Fibroblast of upper back skin (primary cell): ENCODE data around the gene MADCAM1.
"Not testable (repeated sequence)": the region's sequence is repeated elsewhere in the genome, so short reads cannot be mapped to it uniquely, and the experiment has no call there.

Source experiments
- DNase-seq: peaks from one replicate; pipeline ENCODE4 v3.0.0-alpha.2; 2013

Gene MADCAM1

GRCh38 chr19:496112-496665 is at the start of gene MADCAM1:
Gene MADCAM1 (plus strand): TSS chr19:496486. CDS start chr19:496500, 14 bp downstream.
- DNase-seq = no peak

DNA sequence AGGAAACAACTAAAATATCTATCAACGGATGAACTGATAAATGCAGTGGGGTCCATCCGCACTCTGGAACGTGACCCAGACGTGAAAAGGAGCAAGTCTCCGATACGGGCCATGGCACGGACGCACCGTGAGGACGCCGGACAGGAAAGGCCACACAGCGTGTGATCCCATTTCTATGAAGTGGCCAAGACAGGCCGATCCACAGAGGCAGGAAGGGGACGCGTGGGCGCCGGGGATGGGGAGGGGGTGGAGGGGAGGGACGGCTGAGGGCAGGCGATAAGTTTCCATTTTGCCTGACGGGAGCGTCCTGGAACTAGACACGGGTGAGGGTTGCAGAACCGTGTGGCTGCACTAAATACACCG is 49.2 kb upstream of the MADCAM1 start:
- DNase-seq = no peak

DNA sequence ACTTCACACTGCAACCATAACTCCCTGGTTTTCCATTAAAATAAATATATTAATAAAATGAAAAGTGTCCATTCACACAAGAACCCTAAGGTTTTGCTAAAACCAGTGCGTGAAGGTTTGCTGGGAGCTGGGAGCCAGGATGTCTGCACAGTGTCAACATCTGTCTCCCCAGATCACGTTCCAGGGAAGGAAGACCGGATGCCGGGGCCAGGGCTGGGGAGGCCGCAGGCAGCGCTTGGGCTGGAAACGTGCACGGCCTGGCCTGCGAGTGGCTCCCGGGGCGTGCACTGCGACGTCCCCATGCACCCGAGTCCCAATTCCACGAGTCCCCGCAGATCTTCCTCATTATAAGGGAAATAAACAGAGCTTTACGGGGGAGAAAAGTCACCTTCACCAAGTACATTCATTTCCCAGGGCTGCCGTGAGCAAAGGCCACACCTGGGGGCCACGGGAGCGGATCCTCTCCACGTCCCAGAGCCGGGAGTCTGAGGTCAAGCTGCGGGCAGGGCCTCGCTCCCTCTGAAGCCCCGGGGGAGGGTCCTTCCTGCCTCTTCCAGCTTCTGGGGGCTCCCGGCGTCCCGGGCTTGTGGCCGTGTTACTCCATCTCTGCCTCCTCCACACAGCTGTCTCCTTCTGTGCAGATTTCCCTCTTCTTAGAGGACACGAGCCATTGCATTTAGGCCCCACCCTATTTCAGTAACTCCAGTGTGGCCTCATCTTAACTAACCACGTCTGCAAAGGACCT is 48.3 kb upstream of the MADCAM1 start:
- no peak for DNase-seq

DNA sequence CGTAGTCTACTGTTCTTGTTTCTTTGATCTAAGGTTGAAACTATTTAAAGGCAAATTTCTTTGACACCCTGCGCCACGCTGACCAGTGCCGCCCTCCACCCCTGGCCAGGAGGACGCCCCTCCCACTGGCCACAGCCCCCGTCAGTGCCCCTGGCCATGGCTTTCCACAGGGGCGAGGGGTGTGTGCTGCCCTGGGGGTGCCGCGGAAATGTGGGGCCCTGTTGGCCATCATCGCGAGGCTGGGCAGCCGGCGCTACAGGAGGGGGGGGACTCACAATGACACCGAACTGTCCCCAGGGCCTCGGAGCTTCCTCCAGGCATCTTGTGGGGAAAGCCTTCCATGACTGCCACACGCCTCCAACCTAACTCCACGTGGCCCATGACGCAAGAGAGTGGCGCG is 46.4 kb upstream of the MADCAM1 start:
- DNase-seq = no peak

- not testable (repeated sequence) for DNase-seq
Measured at GRCh38 chr19:450912-451481, 45.3 kb upstream of the MADCAM1 start.

DNA sequence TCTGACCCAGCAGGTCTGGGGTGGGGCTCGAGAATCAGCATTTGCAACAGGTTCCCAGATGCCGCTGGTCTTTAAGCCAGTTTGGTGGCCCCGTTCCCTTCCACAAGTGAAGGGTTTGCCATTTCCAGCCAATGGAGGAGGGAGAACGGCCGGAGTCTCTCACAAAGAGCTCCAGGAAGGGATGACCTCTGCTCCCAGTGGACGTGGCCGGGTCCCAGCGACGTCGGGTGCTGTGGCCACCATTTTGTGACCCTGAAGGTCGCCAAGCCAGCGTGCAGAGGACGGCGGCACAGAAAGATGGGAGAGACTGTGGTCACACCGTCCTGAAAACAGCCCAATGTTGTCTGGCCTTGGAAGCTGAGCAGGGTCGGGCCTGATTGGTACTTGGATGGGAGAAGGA is 43.5 kb upstream of the MADCAM1 start:
- DNase-seq = no peak

- DNase-seq = no peak
Measured at GRCh38 chr19:453606-454005, 42.7 kb upstream of the MADCAM1 start.

DNA sequence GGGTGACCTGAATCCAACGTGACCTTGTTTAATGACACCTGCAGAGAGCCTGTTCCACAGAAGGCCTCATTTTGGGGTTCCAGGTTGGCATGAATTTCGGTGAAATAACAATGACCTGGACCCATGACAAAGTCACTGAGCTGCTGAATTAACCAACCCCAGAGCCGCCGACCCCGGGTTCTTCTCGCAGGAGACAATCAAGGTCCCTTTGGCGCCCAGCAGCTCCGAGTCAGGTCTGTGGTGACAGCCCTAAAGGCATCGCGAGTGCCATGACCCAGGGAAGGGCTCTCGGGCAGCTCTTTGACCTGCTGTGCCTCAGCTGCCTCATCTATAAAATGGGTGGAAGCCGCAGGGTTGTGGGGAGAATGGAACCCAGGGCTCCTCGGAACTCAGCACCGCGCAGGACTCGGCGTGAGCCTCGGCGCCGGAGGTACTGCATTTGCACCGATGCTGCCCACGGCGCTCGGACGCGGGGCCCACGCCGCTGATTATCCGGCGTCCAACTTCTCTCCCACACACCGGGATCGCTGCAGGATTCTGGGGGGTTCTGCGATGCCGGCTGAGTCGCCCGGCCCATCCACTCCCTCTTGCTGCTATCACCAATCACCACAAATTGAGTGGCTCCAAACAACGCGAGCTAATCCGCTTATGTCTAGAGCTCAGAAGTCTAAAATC is 41.1 kb upstream of the MADCAM1 start:
- DNase-seq = no peak

- no peak for DNase-seq
Measured at GRCh38 chr19:455851-456546, 40.3 kb upstream of the MADCAM1 start.

GRCh38 chr19:456547-457110 is 39.7 kb upstream of the MADCAM1 start:
- no peak for DNase-seq

DNA sequence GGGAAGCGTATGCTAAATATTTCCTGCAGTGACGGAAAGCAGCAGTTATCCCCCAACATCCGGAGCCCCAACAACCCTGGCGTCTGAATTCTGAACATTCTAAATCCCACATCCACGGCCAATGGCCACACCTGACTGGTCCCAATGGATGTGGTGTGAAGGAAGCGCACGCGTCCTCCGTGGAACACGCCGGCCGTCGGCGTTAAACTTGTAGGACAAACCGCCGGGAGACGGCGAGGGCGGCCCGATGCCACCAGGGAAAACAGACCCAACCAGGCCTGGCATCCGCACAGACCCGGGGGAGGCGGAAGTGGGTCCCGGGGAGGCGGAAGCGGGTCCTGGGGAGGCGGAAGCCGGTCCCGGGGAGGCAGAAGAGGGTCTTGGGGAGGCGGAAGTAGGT is 38.6 kb upstream of the MADCAM1 start:
- no peak for DNase-seq

GRCh38 chr19:458091-459042 is 37.9 kb upstream of the MADCAM1 start:
- no peak for DNase-seq

GRCh38 chr19:459724-460511 is 36.4 kb upstream of the MADCAM1 start:
- DNase-seq = no peak

DNA sequence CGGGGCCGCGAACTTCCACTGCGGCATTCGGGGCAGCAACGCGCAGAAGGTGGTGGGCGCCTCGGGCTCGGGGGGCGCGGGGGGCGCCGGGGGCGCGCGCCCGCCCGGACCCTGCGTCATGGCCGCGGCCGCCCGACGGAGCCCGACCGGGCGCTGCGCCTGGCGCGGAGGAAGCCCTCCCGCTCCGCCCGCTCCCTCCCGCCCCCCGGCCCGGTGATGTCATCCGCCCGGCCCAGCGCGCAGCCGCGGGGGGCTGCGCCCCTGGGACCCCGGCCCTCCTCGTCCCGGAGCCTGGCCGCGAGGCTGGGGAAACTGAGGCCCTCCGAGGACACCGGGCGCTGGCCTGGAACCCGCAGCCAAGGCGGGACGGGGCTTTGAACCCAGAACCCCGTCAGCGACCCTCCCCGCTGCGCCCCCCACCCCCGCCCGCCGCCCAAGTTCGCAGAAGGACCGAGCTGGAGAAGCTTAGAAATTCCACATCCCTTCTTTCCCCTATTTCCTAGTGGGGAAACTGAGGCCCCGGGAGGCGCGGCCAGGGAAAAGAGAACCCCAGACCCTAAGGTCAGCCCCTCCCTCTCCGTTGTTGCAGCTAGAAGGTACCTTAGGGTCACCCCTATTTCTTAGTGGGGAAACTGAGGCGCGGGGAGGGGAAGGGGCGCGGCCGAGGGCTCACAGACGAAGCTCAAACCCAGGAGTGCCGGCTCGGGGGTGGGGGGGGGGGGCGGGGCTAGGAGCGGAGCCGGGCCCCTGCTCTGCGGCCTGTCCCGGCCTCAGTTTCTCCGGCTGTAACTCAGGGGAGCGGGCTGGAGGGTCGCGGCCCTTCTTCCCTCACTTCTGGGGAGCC is 35.2 kb upstream of the MADCAM1 start, which contains the start of gene SHC2:
Gene SHC2 (minus strand): TSS at position 157 of the 844 bp plus-strand sequence. CDS start 37 bp downstream, at position 120.
- DNase-seq = no peak

GRCh38 chr19:461721-462551 is 34.4 kb upstream of the MADCAM1 start:
- DNase-seq = no peak

- no peak for DNase-seq
Measured at GRCh38 chr19:463483-464207, 32.6 kb upstream of the MADCAM1 start.

GRCh38 chr19:464208-464545 is 32.1 kb upstream of the MADCAM1 start:
- DNase-seq = no peak
